ENCODE results near the gene FLNB. TPM values are rescaled to one million over a fixed set of nuclear protein-coding genes. Genes with fewer than 3 reads are reported as not detected.

FLNB gene
- total and polyA plus RNA-seq, 2 of the 13 experiments (the other 11 are each of a cell fraction or from before 2014, with no cell fraction given): 106 to 130 TPM

DNA sequence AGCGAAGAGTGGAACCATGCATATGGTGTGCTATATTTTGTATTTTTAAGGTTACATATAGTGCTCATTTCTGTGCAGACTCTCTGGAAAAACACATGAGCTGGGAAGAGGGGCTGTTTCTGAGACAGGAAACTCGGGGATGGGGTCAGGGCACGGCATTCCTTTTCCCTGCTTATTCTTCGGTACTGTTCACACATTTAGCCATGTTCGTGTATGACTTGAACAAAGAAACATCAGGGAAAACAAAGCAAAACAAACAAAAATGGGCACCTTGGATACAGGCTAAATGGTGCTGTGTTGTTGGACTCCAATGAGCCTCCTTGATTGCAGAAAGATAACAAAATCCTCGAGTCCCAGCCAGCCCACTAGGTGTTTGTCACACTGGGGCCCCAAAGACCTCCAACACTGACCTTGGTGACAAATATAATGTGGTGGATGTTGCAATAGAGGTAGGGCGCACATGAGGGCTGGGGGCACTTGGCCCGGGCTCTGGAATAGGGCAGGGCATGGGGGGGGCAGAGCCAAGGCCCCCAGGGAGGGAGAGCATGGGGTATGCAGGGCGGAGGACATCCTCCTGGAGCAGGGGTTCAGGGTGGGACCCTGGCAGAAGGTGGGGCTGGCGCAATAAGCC lies 183.3 kb downstream of the FLNB start (continued):
- 0 out of 2 replicates have a peak, but pooled peaks have one; percentile 53 for TF ChIP-seq JUN (CRISPR knock-in tag; IDR thresholded peaks at IDR 0.05)
- no peak for TF ChIP-seq ZNF777 (CRISPR knock-in tag; IDR thresholded peaks at IDR 0.05)
- TF ChIP-seq JARID2 (CRISPR knock-in tag; IDR thresholded peaks at IDR 0.05; ENCODE audit: insufficient replicate concordance): no peak
- TF ChIP-seq, protein P1, sequence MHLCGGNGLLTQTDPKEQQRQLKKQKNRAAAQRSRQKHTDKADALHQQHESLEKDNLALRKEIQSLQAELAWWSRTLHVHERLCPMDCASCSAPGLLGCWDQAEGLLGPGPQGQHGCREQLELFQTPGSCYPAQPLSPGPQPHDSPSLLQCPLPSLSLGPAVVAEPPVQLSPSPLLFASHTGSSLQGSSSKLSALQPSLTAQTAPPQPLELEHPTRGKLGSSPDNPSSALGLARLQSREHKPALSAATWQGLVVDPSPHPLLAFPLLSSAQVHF (CRISPR knock-in tag; IDR thresholded peaks at IDR 0.05): no peak
- no peak for TF ChIP-seq ZNF660 (CRISPR knock-in tag; IDR thresholded peaks at IDR 0.05; ENCODE audit: borderline replicate concordance, low read depth)
- peak in 1 of 2 experiments; percentile 74; a peak in 2 of 4 replicates for TF ChIP-seq EP300 (IDR thresholded peaks at IDR 0.05; ENCODE audit: low read depth in 2 of 2, low read length in 2 of 2)
- peak; percentile 69; the same call in 1 of the 2 replicates for TF ChIP-seq EP300 (CRISPR knock-in tag; IDR thresholded peaks at IDR 0.05; ENCODE audit: borderline replicate concordance)
- no peak for TF ChIP-seq ZNF790 (CRISPR knock-in tag; IDR thresholded peaks at IDR 0.05; ENCODE audit: borderline replicate concordance)
- no peak for TF ChIP-seq ZHX1 (CRISPR knock-in tag; IDR thresholded peaks at IDR 0.05; ENCODE audit: low read depth)
- TF ChIP-seq ZSCAN20 (CRISPR knock-in tag; IDR thresholded peaks at IDR 0.05; ENCODE audit: borderline replicate concordance): no peak
- no peak for TF ChIP-seq SNAI1 (CRISPR knock-in tag; IDR thresholded peaks at IDR 0.05; ENCODE audit: borderline replicate concordance)
- peak; percentile 65; the same call in 1 of the 2 replicates for TF ChIP-seq GATA4 (IDR thresholded peaks at IDR 0.05; ENCODE audit: borderline replicate concordance, low read depth)
- TF ChIP-seq ZNF292 (CRISPR knock-in tag; IDR thresholded peaks at IDR 0.05; ENCODE audit: borderline replicate concordance, low read depth): no peak; the same call in 1 of the 2 replicates
- TF ChIP-seq JDP2 (CRISPR knock-in tag; IDR thresholded peaks at IDR 0.05; ENCODE audit: borderline replicate concordance): no peak
- no peak for TF ChIP-seq ZNF672 (CRISPR knock-in tag; IDR thresholded peaks at IDR 0.05)
- TF ChIP-seq, protein P2, sequence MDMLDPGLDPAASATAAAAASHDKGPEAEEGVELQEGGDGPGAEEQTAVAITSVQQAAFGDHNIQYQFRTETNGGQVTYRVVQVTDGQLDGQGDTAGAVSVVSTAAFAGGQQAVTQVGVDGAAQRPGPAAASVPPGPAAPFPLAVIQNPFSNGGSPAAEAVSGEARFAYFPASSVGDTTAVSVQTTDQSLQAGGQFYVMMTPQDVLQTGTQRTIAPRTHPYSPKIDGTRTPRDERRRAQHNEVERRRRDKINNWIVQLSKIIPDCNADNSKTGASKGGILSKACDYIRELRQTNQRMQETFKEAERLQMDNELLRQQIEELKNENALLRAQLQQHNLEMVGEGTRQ (IDR thresholded peaks at IDR 0.05; ENCODE audit: low read depth, low read length): no peak
- TF ChIP-seq, protein P2 (CRISPR knock-in tag; IDR thresholded peaks at IDR 0.05; ENCODE audit: borderline replicate concordance): no peak
- TF ChIP-seq ZNF34 (CRISPR knock-in tag; IDR thresholded peaks at IDR 0.05; ENCODE audit: borderline replicate concordance): no peak
- peak; percentile 52; the same call in 1 of the 2 replicates for TF ChIP-seq ZNF670 (CRISPR knock-in tag; IDR thresholded peaks at IDR 0.05; ENCODE audit: borderline replicate concordance)
- TF ChIP-seq HBP1 (CRISPR knock-in tag; IDR thresholded peaks at IDR 0.05; ENCODE audit: low read depth): no peak; the same call in 1 of the 2 replicates
- peak; percentile 90 for TF ChIP-seq CEBPG (CRISPR knock-in tag; IDR thresholded peaks at IDR 0.05)
- no peak for TF ChIP-seq MZF1 (CRISPR knock-in tag; IDR thresholded peaks at IDR 0.05; ENCODE audit: borderline replicate concordance)
- TF ChIP-seq ZNF776 (CRISPR knock-in tag; IDR thresholded peaks at IDR 0.05): no peak
